ENCODE results near the gene XYLT1. TPM values are rescaled to one million over a fixed set of nuclear protein-coding genes. Genes with fewer than 3 reads are reported as not detected.

Gene XYLT1
- total RNA-seq, 2 experiments from 2014 or later, result 5.1 to 6.2 TPM

DNA sequence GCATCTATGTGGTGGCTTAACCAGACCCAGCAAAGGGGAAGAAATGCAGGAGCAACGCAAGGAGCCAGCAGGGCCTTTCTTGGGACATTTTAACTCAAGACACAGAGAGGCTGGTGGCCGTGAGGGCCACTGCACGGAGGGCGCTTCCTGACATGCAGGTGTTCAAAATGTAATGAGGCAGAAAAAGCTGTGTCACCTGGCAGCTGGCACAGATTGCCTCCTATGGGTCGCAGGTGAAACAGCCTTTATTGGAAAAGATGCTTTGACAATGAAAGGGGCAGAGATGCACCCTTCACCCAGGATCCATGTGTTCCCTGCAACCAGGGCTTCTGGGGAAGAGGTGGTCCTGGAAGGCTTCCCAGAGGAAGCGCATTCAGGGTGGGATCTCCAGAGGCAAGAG, 219.3 kb downstream of the XYLT1 start:
- Mint-ChIP-seq H3K36me3 (ENCODE audit: low read depth) (peaks cover 2% of the 10 kb centered on the region), H3K4me1 (peaks cover 2% of the 10 kb centered on the region), H3K4me3 (no peak overlapping the region), H3K9me3 (ENCODE audit: low read depth) (no peaks in the 10 kb centered on the region), H3K27ac (no peak overlapping the region), H3K27me3 (no peaks in the 10 kb centered on the region)
- DNase-seq (no peak), ATAC-seq (no peak)
- intact Hi-C loops (cut with DNase I, micrococcal nuclease), result no loop called here
- ChIA-PET CTCF (interaction anchor here (0.6 kb wide), 1 partner anchor 118 kb away, joined by 3 read pairs; no protein-coding TSS in a partner anchor), POLR2A (interaction anchor here (0.6 kb wide), 1 partner anchor 11 kb away, joined by 3 read pairs; no protein-coding TSS in a partner anchor)

DNA sequence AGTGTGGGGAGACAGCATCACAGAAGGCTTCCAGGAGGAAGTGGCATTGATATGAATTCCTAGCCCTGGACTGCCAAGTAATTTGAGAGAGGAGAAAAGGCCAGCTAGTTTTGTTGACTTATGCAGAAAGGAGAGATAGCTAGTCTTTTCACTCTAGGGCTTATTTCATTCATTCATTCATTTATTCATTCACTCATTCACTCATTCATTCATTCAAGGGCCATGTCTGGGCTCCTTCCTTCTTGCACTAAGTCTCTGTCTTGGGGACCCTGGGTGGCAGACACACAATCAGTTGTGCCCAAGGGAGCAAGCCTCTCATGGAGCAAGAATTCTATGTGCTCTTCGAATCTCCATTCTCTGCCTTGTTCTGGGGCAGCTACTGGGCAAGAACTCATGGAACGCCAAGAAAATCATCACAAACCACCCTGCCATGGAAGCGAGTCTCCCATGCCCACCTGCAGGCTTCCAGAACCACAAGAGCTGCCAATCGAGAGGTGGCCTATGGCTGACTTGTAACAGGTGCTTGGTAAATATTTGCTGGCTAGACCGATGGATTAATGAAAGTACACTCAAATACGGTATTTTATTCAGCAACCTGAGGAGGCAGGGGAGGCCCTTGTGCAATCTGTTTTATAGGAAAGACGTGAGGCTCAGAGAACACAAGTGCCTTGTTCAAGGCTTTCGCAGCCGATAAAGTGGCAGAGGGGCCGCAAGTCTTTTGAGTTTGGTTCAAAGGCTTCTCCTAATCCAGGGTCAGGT, 223.6 kb downstream of the XYLT1 start:
- H3K9me3 Mint-ChIP-seq (ENCODE audit: low read depth), result no peaks in the 10 kb centered on the region
- H3K4me3 Mint-ChIP-seq, result no peak overlapping the region
- CTCF ChIA-PET, result no interaction called here

DNA sequence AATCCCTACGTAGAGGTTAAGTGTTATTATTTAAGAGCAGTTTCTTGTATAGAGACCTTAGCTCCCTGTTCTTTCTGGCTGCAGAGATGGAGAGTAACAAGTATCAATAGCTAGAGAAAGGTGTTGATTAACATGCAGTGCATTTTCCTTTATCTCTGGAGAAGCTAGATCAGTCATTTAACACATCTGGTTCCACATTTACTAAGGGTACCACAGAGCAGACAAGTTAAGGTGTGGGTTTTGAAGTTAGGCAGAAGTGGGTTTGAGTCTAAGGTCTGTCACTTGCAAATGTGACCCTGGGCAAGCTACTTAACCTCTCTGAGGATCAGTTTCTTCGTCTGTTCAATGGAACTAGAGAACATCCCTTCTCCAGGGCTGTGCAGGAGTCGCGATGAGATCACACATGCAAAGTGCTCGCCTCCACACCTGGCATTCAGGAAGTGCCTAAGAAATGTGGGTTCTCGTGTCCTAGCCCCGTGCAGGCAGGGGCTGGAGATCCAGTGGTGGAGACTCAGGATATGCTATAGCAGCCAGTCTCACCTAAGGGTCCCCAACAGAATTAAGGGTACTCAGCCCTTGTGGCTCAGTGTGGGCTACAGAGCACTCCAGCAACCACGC, 224.4 kb downstream of the XYLT1 start:
- ChIA-PET CTCF (no interaction called here), POLR2A (no interaction called here)
- no peaks in the 10 kb centered on the region for H3K9me3 Mint-ChIP-seq (ENCODE audit: low read depth)
- DNase-seq (no peak), ATAC-seq (no peak)
- H3K4me1 Mint-ChIP-seq, result peaks cover 2% of the 10 kb centered on the region
- H3K36me3 Mint-ChIP-seq (ENCODE audit: low read depth), result peaks cover 2% of the 10 kb centered on the region
- no peak overlapping the region for H3K27ac Mint-ChIP-seq
- intact Hi-C loops (cut with DNase I, micrococcal nuclease), result no loop called here
- no peak overlapping the region for H3K4me3 Mint-ChIP-seq
- no peaks in the 10 kb centered on the region for H3K27me3 Mint-ChIP-seq

More for the DNA sequence above, 223.6 kb downstream of the XYLT1 start:
- Mint-ChIP-seq H3K27ac (no peak overlapping the region), H3K4me1 (peaks cover 2% of the 10 kb centered on the region), H3K36me3 (ENCODE audit: low read depth) (peaks cover 2% of the 10 kb centered on the region), H3K27me3 (no peaks in the 10 kb centered on the region)
- POLR2A ChIA-PET, result no interaction called here
- ATAC-seq, result no peak
- no peak for DNase-seq
- intact Hi-C loops (cut with DNase I, micrococcal nuclease), result no loop called here

DNA sequence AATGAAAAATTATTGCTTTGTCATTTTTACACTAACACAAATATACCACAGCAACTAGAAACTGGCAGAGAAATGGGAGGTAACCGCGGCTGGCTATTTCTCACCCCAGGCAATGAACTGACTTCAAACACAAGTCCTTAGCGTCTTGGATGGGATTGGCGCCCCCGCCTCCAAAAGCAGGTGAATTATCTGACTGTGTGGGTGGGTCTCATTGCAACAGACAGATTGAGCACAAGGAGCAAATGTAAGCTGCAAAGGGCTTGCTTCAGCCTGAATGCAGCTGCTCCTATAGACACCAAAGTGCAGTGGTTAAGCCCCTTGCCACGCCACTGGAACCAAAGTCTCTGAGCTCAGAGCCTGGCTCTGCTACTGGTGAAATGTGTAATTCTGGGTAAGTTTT, 225.0 kb downstream of the XYLT1 start:
- ATAC-seq (no peak), DNase-seq (no peak)
- Mint-ChIP-seq H3K9me3 (ENCODE audit: low read depth) (no peaks in the 10 kb centered on the region), H3K36me3 (ENCODE audit: low read depth) (no peaks in the 10 kb centered on the region), H3K4me1 (peaks cover 2% of the 10 kb centered on the region), H3K27me3 (no peaks in the 10 kb centered on the region), H3K27ac (no peak overlapping the region), H3K4me3 (no peak overlapping the region)
- CTCF ChIA-PET, result no interaction called here
- POLR2A ChIA-PET, result no interaction called here
- intact Hi-C loops (cut with DNase I, micrococcal nuclease), result no loop called here

GRCh38 chr16:17244872-17245551, 225.7 kb downstream of the XYLT1 start:
- CTCF ChIA-PET, result no interaction called here
- H3K27me3 Mint-ChIP-seq, result no peaks in the 10 kb centered on the region
- no peaks in the 10 kb centered on the region for H3K36me3 Mint-ChIP-seq (ENCODE audit: low read depth)
- peaks cover 2% of the 10 kb centered on the region for H3K4me1 Mint-ChIP-seq
- POLR2A ChIA-PET, result no interaction called here
- H3K9me3 Mint-ChIP-seq (ENCODE audit: low read depth), result no peaks in the 10 kb centered on the region
- no peak for DNase-seq
- H3K4me3 Mint-ChIP-seq, result no peak overlapping the region
- H3K27ac Mint-ChIP-seq, result no peak overlapping the region
- no peak for ATAC-seq
- intact Hi-C loops (cut with DNase I, micrococcal nuclease), result no loop called here

DNA sequence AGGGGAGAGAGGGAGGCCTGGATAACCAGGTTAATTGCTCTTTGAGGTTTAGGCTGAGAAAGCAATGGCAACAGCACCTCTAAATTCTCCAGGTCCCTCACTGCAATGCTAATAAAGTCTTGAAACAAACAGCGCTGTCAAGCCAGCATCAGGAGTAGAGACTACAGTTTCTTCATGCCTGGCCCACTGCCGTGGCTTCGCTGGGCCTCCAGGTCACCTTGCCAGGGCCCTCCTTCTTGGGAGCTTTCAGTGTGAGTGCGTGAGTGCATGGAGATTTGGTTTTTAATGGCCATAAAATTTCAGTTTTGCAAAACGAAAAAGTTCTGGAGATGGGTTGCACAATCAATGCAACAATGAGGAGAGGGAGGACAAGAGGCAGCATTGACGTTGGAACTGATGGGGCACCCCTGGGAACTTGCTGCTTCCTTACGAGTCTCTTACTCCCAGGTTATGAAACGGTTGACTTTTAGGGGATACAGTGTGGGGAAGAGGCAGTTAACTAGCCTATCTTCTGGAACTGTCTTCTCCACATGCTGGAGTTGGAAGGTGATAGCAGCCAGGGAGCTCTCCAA, 229.4 kb downstream of the XYLT1 start:
- ChIA-PET POLR2A (no interaction called here), CTCF (no interaction called here)
- no peak overlapping the region for H3K4me3 Mint-ChIP-seq
- H3K27me3 Mint-ChIP-seq, result no peaks in the 10 kb centered on the region
- intact Hi-C loops (cut with DNase I, micrococcal nuclease), result no loop called here
- H3K9me3 Mint-ChIP-seq (ENCODE audit: low read depth), result no peaks in the 10 kb centered on the region
- H3K36me3 Mint-ChIP-seq (ENCODE audit: low read depth), result no peaks in the 10 kb centered on the region
- H3K27ac Mint-ChIP-seq, result no peak overlapping the region
- DNase-seq, result no peak
- peaks cover 26% of the 10 kb centered on the region for H3K4me1 Mint-ChIP-seq
- no peak for ATAC-seq

DNA sequence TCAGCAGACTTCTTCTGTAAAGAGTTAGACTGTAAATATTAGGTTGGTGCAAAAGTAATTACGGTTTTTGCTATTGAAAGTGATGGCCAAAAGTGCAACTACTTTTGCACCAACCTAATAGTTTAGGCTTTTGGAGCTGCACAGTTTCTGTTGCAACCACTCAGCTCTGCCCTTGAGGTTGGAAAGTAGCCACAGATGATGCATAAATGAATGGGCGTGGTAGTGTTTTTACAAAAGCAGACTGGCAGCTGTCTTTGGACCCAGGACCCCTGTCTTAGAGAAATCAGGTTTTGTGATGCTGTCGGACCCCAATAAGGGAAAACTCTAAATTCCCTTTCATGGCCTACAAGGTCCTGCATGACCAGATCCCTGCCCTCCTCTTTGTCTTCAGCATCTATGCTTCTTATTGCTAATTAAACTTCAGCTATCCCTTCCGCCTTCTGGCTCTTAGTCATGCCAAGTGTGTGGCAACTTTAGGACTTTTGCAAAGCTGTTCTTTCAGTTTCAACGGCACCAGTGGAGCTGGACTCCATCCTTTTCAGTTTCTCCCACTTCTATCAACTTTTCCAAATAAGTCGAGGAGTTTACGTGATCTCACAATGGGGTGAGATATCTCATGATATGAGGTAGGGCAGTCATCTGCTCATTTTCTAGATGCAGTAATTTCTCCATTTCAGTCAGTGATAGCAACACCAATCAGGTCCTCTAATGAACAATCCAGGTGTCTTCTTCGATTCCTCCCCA, 232.3 kb downstream of the XYLT1 start:
- DNase-seq, result peak; percentile 45
- ATAC-seq, result peak; percentile 63
- POLR2A ChIA-PET, result no interaction called here
- intact Hi-C loops (cut with DNase I, micrococcal nuclease), result loop anchor here in 1 of 2 experiments (10.0 kb wide), 1 partner anchor 226 kb away; no protein-coding TSS in a partner anchor
- Mint-ChIP-seq H3K27ac (no peak overlapping the region), H3K4me1 (peaks cover 26% of the 10 kb centered on the region), H3K9me3 (ENCODE audit: low read depth) (no peaks in the 10 kb centered on the region), H3K36me3 (ENCODE audit: low read depth) (no peaks in the 10 kb centered on the region), H3K4me3 (no peak overlapping the region), H3K27me3 (no peaks in the 10 kb centered on the region)
- CTCF ChIA-PET, result interaction anchor here (0.6 to 1.1 kb wide), 2 partner anchors 122 to 131 kb away, joined by 3 read pairs; no protein-coding TSS in a partner anchor

DNA sequence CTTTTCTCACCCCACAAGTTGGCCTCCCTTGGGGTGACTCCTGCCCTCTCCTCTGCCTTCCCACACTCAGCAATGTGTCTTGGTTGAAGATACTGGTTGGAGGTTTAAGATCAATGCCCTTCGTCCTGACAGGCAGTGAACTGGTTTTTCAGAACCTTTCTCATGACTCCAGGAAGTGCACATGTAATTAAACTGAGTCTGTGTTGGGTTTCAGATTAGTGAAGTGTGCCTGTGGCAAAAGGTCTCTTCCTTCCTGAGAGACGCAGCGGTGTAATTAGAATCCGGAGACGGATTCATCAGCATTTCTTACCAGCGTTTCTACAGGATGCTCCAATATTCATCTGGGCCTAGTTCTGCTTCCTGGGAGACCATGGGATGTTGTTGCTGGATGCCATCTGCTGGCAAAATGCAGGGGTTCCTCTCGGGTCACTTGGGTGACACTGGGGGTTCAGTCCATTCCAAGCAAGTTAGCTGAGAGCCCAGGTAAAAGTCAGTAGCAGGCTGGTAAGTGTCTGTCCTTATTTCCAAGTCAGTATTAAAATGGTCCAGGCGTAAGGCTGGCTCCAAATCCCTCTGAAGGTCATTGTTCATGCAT, 233.3 kb downstream of the XYLT1 start:
- intact Hi-C loops (cut with DNase I, micrococcal nuclease), result loop anchor here in 1 of 2 experiments (10.0 kb wide), 1 partner anchor 227 kb away; no protein-coding TSS in a partner anchor
- ChIA-PET POLR2A (no interaction called here), CTCF (interaction anchor here (1.1 kb wide), 1 partner anchor 132 kb away, joined by 3 read pairs; no protein-coding TSS in a partner anchor)
- H3K4me1 Mint-ChIP-seq, result peaks cover 26% of the 10 kb centered on the region
- H3K27me3 Mint-ChIP-seq, result no peaks in the 10 kb centered on the region
- no peaks in the 10 kb centered on the region for H3K9me3 Mint-ChIP-seq (ENCODE audit: low read depth)
- no peak for DNase-seq
- no peak overlapping the region for H3K4me3 Mint-ChIP-seq
- ATAC-seq, result no peak
- H3K36me3 Mint-ChIP-seq (ENCODE audit: low read depth), result no peaks in the 10 kb centered on the region
- H3K27ac Mint-ChIP-seq, result no peak overlapping the region

- ChIA-PET POLR2A (no interaction called here), CTCF (interaction anchor here (0.6 to 1.2 kb wide), 3 partner anchors 29 to 233 kb away, joined by 3 read pairs; no protein-coding TSS in a partner anchor)
- intact Hi-C loops (cut with DNase I, micrococcal nuclease), result loop anchor here in 1 of 2 experiments (10.0 kb wide), 1 partner anchor 230 kb away; no protein-coding TSS in a partner anchor
- Mint-ChIP-seq H3K27me3 (no peaks in the 10 kb centered on the region), H3K4me3 (no peak overlapping the region), H3K9me3 (ENCODE audit: low read depth) (no peaks in the 10 kb centered on the region), H3K4me1 (peaks cover 26% of the 10 kb centered on the region), H3K36me3 (ENCODE audit: low read depth) (no peaks in the 10 kb centered on the region), H3K27ac (no peak overlapping the region)
- ATAC-seq, result no peak
- DNase-seq, result peak; percentile 20
These were observed 235.5 kb downstream of the XYLT1 start for GRCh38 chr16:17235147-17235815.

GRCh38 chr16:17233318-17234002, 237.3 kb downstream of the XYLT1 start:
- DNase-seq (no peak), ATAC-seq (no peak)
- no peaks in the 10 kb centered on the region for H3K9me3 Mint-ChIP-seq (ENCODE audit: low read depth)
- no peaks in the 10 kb centered on the region for H3K27me3 Mint-ChIP-seq
- peaks cover 13% of the 10 kb centered on the region for H3K4me1 Mint-ChIP-seq
- POLR2A ChIA-PET, result no interaction called here
- intact Hi-C loops (cut with DNase I, micrococcal nuclease), result loop anchor here in 1 of 2 experiments (5.0 to 10.0 kb wide), 2 partner anchors 41 to 231 kb away; no protein-coding TSS in a partner anchor
- CTCF ChIA-PET, result interaction anchor here (0.5 kb wide), 1 partner anchor 137 kb away, joined by 3 read pairs; no protein-coding TSS in a partner anchor
- no peak overlapping the region for H3K27ac Mint-ChIP-seq
- no peak overlapping the region for H3K4me3 Mint-ChIP-seq
- H3K36me3 Mint-ChIP-seq (ENCODE audit: low read depth), result no peaks in the 10 kb centered on the region
